PC-9 (cell line): Measurements from ENCODE around the gene SHANK2. TPM values are rescaled to one million over a fixed set of nuclear protein-coding genes. Genes with fewer than 3 reads are reported as not detected.

Experiments
- BruUV-seq: library from RNA; stranded (reverse); fragments of 400-500 nt; replicated peaks from 2 replicates; lab custom pipeline; 2021; lab: Mats Ljungman, UMichigan
- CTCF ChIA-PET: fragments of 300-600 bp; sonication (Branson Sonifier 250); formaldehyde crosslinking; loops from one replicate; lab custom pipeline; 2022; ENCODE audit warnings: antibody characterized with exemption; lab: Charles Lee
- POLR2A ChIA-PET: fragments of 300-600 bp; sonication (Branson Sonifier 250); formaldehyde crosslinking; loops from one replicate; lab custom pipeline; 2022; ENCODE audit warnings: antibody characterized with exemption; ENCODE audit not compliant: unreplicated experiment; lab: Charles Lee
- DNase-seq, 2 experiments: peaks; one replicate each; pipeline versions ENCODE4 v3.0.0 to v3.0.0-alpha.2; 2015 to 2022; ENCODE audit warnings: mixed read lengths in 1 of 2
- H2AFZ ChIP-seq: fragments of 200-600 bp; sonication (generic); 2 replicates; pipeline ENCODE4 v1.8.1; 2017; ENCODE audit warnings: antibody characterized with exemption
- H3F3A ChIP-seq: fragments of 200-600 bp; sonication (generic); 2 replicates; pipeline ENCODE4 v1.8.1; 2017; ENCODE audit warnings: antibody characterized with exemption, mild to moderate bottlenecking, low read depth; ENCODE audit not compliant: insufficient read depth
- H3K27ac ChIP-seq: fragments of 200-600 bp; sonication (generic); 2 replicates; pipeline ENCODE4 v1.6.1; 2016; ENCODE audit warnings: mixed run types
- H3K27me3 ChIP-seq: fragments of 200-600 bp; sonication (generic); 2 replicates; pipeline ENCODE4 v1.6.1; 2016; ENCODE audit warnings: low read depth, mixed run types; ENCODE audit not compliant: insufficient read depth
- H3K36me3 ChIP-seq: fragments of 200-600 bp; sonication (generic); 2 replicates; pipeline ENCODE4 v1.6.1; 2016; ENCODE audit warnings: low read depth, mixed run types
- H3K4me1 ChIP-seq: fragments of 200-600 bp; sonication (generic); replicated peaks from 2 replicates; pipeline ENCODE4 v1.6.1; 2016; ENCODE audit warnings: mixed run types; ENCODE audit not compliant: insufficient read depth
- H3K4me2 ChIP-seq: fragments of 200-600 bp; sonication (generic); 2 replicates; pipeline ENCODE4 v1.6.1; 2017; ENCODE audit warnings: mixed run types
- H3K4me3 ChIP-seq: fragments of 200-600 bp; sonication (generic); 2 replicates; pipeline ENCODE4 v1.6.1; 2016; ENCODE audit warnings: mixed run types
- H3K79me2 ChIP-seq: fragments of 200-600 bp; sonication (generic); 2 replicates; pipeline ENCODE4 v1.6.1; 2017; ENCODE audit warnings: low read depth, mixed run types
- H3K9me2 ChIP-seq: fragments of 200-600 bp; sonication (generic); 2 replicates; pipeline ENCODE4 v1.8.1; 2017; ENCODE audit warnings: mild to moderate bottlenecking; ENCODE audit not compliant: insufficient read depth
- H3K9me3 ChIP-seq: fragments of 200-600 bp; sonication (generic); 2 replicates; pipeline ENCODE4 v1.8.1; 2016; ENCODE audit warnings: low read depth; ENCODE audit not compliant: insufficient read depth
- H4K20me1 ChIP-seq: fragments of 200-600 bp; sonication (generic); 2 replicates; pipeline ENCODE4 v1.8.1; 2017; ENCODE audit not compliant: insufficient read depth
- CTCF ChIP-seq: fragments of 200-600 bp; sonication (generic); conservative IDR thresholded peaks from 2 replicates; pipeline ENCODE4 v1.6.1; 2017; ENCODE audit warnings: mixed run types, antibody characterized with exemption, mild to moderate bottlenecking, moderate library complexity
- EZH2 ChIP-seq: fragments of 200-600 bp; sonication (generic); IDR thresholded peaks from 2 replicates; pipeline ENCODE4 v1.8.0; 2017; ENCODE audit warnings: antibody characterized with exemption, low read depth
- intact Hi-C: fragments of 100-400 bp; cut with micrococcal nuclease; formaldehyde crosslinking; loops from one replicate; pipeline ENCODE4 v1.10.0; 2022; ENCODE audit not compliant: unreplicated experiment
- total RNA-seq: library from RNA; stranded (reverse); gene quantifications from 2 replicates; pipeline ENCODE4 v1.2.3, GENCODE V29; 2021

The SHANK2 gene
- total RNA-seq, 1 experiment from 2014 or later = 50.5 TPM

- no peak for DNase-seq
- Histone ChIP-seq H2AFZ (no peak overlapping the region), H3K4me1 (no peaks in the 10 kb centered on the region), H3K4me2 (no peak overlapping the region), H3K27ac (no peak overlapping the region), H3K36me3 (no peaks in the 10 kb centered on the region), H3F3A (no peaks in the 10 kb centered on the region; the same call in 1 of the 2 replicates), H3K27me3 (no peaks in the 10 kb centered on the region), H3K4me3 (no peak overlapping the region), H3K79me2 (no peaks in the 10 kb centered on the region), H3K9me3 (no peaks in the 10 kb centered on the region), H3K9me2 (no peaks in the 10 kb centered on the region), H4K20me1 (peaks cover 27% of the 10 kb centered on the region; the same call in 1 of the 2 replicates)
- TF ChIP-seq CTCF = no peak
- TF ChIP-seq EZH2 = no peak
- ChIA-PET POLR2A (no interaction called here), CTCF (interaction anchor here (0.7 kb wide), 1 partner anchor 82 kb away, joined by 6 read pairs; no protein-coding TSS in a partner anchor)
- BruUV-seq = no TSS peak
- intact Hi-C loops = no loop called here
These were observed 40.7 kb downstream of the SHANK2 start for GRCh38 chr11:71211631-71212030.

- CTCF ChIA-PET = interaction anchor here (0.7 kb wide), 1 partner anchor 83 kb away, joined by 6 read pairs; no protein-coding TSS in a partner anchor
These were observed 41.5 kb downstream of the SHANK2 start for GRCh38 chr11:71210861-71211260.

GRCh38 chr11:71209656-71210055, 42.7 kb downstream of the SHANK2 start:
- H3K9me2 ChIP-seq = no peaks in the 10 kb centered on the region
- H2AFZ ChIP-seq = no peak overlapping the region
- BruUV-seq = no TSS peak
- H3K9me3 ChIP-seq = no peaks in the 10 kb centered on the region
- no peaks in the 10 kb centered on the region for H3K27me3 ChIP-seq
- H4K20me1 ChIP-seq = peaks cover 15% of the 10 kb centered on the region
- ChIA-PET CTCF (no interaction called here), POLR2A (no interaction called here)
- no peak for TF ChIP-seq EZH2
- TF ChIP-seq CTCF = no peak
- H3K79me2 ChIP-seq = no peaks in the 10 kb centered on the region
- no peak overlapping the region for H3K27ac ChIP-seq
- intact Hi-C loops = no loop called here
- no peak overlapping the region for H3K4me2 ChIP-seq
- no peak overlapping the region for H3K4me3 ChIP-seq
- no peaks in the 10 kb centered on the region; the same call in 1 of the 2 replicates for H3F3A ChIP-seq
- no peak for DNase-seq
- no peaks in the 10 kb centered on the region for H3K4me1 ChIP-seq
- no peaks in the 10 kb centered on the region for H3K36me3 ChIP-seq

More at GRCh38 chr11:71210861-71211260, 41.5 kb downstream of the SHANK2 start:
- Histone ChIP-seq H3F3A (no peaks in the 10 kb centered on the region; the same call in 1 of the 2 replicates), H2AFZ (no peak overlapping the region), H3K4me1 (no peaks in the 10 kb centered on the region), H3K9me3 (no peaks in the 10 kb centered on the region), H3K4me3 (no peak overlapping the region), H3K9me2 (no peaks in the 10 kb centered on the region), H3K27ac (no peak overlapping the region), H3K27me3 (no peaks in the 10 kb centered on the region), H3K4me2 (no peak overlapping the region), H3K36me3 (no peaks in the 10 kb centered on the region), H4K20me1 (peaks cover 19% of the 10 kb centered on the region; the same call in 1 of the 2 replicates), H3K79me2 (no peaks in the 10 kb centered on the region)
- no peak for DNase-seq
- intact Hi-C loops = no loop called here
- POLR2A ChIA-PET = no interaction called here
- no peak for TF ChIP-seq EZH2
- BruUV-seq = no TSS peak

- no peak for DNase-seq
- intact Hi-C loops = no loop called here
- H3K27me3 ChIP-seq = no peaks in the 10 kb centered on the region
- ChIA-PET CTCF (no interaction called here), POLR2A (no interaction called here)
- no TSS peak for BruUV-seq
- peaks cover 11% of the 10 kb centered on the region for H4K20me1 ChIP-seq
- TF ChIP-seq EZH2 (no peak), CTCF (no peak)
- no peak overlapping the region for H3K27ac ChIP-seq
- H3K4me3 ChIP-seq = no peak overlapping the region
- H3F3A ChIP-seq = no peaks in the 10 kb centered on the region; the same call in 1 of the 2 replicates
- no peaks in the 10 kb centered on the region for H3K4me1 ChIP-seq
- H2AFZ ChIP-seq = no peak overlapping the region
- no peaks in the 10 kb centered on the region for H3K9me3 ChIP-seq
- H3K4me2 ChIP-seq = no peak overlapping the region
- H3K9me2 ChIP-seq = no peaks in the 10 kb centered on the region
- H3K36me3 ChIP-seq = no peaks in the 10 kb centered on the region
- no peaks in the 10 kb centered on the region for H3K79me2 ChIP-seq
These were observed 43.2 kb downstream of the SHANK2 start for GRCh38 chr11:71209181-71209580.
